ENCODE data around the gene TACC2.

DNA sequence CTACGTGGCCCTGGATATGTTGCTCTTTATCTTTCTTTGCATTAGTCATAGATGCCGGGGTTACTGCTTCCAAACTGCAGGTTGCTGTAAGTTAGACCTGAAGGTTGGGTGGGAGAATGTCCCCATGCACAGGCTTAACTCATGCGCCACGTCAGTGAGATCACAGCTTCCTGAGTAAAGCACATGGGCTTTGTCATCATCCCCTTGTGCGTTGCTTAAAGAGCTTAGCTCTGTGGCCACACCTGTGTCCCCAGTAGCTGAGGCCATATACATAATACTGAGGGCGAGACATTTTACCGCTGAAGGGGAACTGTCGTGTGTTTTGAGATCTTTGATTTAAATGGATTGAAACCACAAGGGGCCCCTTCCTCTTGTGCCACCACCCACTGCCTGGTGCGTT is 236.4 kb downstream of the TACC2 start:
- TF ChIP-seq, protein P1, sequence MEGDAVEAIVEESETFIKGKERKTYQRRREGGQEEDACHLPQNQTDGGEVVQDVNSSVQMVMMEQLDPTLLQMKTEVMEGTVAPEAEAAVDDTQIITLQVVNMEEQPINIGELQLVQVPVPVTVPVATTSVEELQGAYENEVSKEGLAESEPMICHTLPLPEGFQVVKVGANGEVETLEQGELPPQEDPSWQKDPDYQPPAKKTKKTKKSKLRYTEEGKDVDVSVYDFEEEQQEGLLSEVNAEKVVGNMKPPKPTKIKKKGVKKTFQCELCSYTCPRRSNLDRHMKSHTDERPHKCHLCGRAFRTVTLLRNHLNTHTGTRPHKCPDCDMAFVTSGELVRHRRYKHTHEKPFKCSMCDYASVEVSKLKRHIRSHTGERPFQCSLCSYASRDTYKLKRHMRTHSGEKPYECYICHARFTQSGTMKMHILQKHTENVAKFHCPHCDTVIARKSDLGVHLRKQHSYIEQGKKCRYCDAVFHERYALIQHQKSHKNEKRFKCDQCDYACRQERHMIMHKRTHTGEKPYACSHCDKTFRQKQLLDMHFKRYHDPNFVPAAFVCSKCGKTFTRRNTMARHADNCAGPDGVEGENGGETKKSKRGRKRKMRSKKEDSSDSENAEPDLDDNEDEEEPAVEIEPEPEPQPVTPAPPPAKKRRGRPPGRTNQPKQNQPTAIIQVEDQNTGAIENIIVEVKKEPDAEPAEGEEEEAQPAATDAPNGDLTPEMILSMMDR (conservative IDR thresholded peaks at IDR 0.05; ENCODE audit: low read length): no peak
- TF ChIP-seq EZH2phosphoT487 (IDR thresholded peaks at IDR 0.05; ENCODE audit: borderline replicate concordance, low read depth, low read length): no peak

Measured in OCI-LY7 (cell line).